GM19099 (cell line): Measurements from ENCODE around the gene OVCH2.
A peak's percentile ranks its signal among the peaks of the same experiment; 100 is the strongest.

Experiments used
- POLR2A ChIP-seq: IDR thresholded peaks from 3 replicates; pipeline ENCODE4 v1.6.1; 2011; ENCODE audit warnings: low read depth; ENCODE audit not compliant: insufficient read length; ENCODE audit errors: extremely low read depth

Gene OVCH2

DNA sequence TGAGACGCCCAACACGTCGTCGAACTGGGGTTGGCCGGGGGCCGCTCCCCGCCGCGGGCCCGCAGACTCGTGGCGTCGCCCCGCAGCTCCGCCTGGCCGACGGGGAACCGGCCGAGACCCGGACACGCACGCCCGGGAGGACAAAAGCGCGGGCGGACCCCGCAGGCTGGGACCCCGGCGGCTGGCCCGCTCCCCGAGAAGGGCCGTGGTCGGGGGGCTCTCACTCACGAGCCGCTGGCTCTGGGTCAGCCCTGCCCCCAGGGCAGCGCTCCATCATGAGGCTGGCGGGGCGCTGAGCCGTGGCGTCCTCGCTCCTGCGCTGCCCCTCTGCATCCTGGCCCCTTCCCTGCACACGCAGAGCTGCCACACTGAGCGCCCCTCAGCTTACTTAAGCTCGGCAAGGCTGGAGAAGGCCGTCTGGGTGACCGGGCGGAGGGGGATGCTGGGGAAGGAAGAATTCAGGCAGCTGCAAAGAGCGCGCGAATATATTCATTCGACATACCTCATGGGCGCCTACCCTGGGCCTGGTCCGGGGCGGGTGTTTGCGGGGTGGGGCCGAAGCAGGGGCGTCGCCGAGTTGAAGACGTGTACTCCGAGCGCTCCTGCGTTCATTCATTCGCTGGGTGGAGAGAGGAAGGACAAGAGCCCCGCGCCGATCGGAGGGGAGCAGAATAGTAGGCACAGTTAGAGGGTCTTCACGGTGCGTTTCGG, 32.4 kb downstream of the OVCH2 start:
- TF ChIP-seq POLR2A: no peak

DNA sequence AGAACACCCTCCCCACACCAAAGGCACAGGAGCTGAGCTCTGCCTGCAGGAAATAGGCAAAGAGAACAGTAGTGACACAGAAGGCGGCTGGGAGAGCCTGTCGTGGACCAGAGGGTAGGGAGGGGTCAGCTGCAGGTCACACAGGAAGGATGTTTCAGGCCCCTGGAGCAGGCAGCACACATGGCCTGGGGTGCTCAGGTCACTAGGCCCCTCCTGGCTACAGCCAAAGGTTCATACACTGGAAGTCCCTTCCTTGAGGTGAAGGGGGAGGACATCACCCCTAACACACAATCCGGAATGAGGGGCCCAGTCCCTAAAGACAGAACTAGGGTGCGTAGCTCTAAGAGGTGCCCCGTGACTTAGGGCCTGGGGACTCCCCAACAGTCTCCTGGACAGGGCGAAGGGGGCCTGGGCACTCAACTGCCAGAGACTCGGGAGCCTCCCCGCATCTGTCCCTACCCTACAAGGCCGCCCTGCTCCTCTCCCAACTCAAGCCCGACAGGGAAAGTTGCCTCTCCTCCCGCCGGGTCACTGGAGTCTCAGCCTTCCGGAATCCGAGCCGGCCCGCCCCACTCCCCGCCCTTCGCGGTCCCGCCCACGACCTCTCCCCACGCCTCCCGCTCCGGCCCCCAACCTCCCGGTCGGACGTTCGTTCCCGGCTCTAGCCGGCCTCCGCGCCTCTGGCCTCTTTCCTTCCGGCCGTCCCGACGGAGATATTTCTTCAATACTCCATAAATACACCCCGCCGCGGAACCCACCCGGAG, 33.1 kb downstream of the OVCH2 start, which contains the start of gene CYB5R2:
Gene CYB5R2 (minus strand): TSS at position 541 of the 764 bp plus-strand sequence. CDS start 675 bp downstream, outside the sequence.
- TF ChIP-seq POLR2A: peak; percentile 36

DNA sequence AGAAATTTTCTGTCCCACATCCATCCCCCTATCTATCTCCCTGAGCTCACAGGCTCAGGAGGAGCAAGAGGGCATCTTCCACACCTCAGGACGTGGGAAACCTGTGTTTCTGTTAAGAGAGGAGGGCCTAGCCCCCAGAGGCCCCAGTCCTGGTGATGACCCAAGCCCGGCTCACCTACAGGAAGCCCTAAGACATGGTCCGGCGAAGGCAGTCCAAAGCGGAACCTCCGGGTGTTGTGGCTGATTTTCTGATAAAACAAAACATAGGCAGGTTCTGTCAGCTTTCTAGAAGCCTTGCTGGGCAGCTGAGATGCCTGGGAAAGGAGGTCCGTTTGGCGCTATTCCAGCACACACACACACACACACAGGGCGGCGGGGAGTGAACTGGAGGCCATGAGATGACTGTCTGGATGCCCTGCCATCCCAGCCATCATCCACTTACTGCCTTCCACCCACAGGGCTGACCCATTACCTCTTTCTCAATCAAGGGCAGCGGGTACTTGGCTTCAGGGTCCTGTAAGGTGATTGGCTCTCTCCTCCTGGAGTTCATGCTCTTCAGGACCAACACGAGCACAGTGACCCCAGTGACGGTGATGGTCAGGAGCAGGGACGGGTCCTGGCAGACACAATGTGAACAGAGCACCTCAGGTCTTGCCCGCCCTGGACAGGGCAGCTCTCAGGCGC, 33.9 kb downstream of the OVCH2 start:
- no peak for TF ChIP-seq POLR2A

DNA sequence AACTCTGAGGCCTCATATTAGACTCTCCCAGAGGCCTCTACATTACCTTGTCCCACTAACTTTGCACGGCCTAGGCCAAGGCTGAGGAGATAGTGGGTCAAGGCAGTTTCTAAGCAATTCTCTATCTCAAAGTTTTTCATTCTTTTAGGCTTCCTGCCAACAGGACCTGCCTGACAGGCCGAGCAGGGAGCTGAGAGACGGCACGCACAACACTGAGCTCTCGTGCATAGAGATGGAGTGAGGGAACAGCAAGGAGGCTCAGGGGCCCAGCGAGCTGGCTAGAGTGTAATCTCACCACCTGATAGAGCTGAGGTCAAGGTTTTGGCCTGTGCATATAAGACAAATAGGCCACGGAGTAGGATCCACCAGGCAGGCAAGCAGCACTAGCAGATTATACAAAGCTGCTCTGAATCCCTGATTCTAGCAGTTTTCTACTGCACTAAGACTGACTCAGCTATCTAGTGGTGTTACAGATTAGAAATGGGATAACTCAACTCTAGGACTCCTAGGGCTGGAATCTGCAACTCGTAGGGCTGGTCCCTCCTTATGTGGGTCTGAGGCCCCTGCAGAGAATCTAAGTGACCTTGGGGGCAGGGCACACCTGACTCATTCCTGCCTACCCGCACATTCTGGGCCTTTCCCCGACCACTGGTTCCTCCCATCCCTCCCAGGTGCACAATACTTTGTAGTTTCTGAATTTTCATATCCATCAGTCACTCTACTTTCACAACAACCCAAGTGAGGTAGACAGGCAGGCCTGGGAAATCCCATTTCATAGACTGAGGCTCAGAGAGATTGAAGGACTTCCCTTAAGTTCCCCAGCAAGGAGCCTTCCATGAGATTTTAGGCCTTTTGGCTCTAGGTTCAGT, 34.7 kb downstream of the OVCH2 start:
- no peak for TF ChIP-seq POLR2A

DNA sequence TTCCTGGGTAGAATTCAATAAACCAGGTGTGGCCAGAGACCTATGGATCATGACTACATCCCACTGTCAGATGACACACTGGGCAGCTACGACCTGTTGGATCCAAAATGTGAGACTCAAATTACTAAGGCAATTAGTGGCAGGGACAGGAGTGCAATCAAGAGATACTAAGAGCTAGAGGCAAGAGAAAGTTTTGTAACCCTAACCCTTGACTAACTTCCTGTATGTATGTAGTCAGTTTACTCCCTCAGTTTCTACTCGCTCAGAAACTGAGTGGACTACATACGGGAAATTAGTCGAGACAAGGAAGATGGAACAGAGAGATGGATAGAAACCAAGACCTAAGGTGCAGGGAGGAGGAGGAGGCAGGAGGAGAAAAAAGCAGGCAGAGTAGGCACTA, 35.6 kb downstream of the OVCH2 start:
- no peak for TF ChIP-seq POLR2A

DNA sequence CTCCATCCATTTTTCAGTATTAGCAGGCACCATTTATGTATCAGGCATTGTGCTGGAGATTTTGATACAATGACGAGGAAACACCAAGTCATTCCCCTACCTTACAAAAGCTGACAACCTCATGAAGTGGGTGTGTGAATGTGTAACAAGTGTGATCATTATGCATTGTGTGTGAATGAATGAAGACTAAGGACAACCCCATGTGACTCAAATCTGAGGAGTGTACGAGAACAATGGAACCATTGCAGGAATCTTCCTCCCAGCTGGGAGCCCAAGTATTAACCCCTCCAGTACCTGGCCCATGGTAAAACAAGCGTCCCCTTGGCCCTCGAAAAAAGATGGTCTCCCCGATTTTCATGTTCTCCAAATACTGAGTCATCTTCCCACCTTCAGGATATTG, 37.4 kb downstream of the OVCH2 start:
- no peak for TF ChIP-seq POLR2A

DNA sequence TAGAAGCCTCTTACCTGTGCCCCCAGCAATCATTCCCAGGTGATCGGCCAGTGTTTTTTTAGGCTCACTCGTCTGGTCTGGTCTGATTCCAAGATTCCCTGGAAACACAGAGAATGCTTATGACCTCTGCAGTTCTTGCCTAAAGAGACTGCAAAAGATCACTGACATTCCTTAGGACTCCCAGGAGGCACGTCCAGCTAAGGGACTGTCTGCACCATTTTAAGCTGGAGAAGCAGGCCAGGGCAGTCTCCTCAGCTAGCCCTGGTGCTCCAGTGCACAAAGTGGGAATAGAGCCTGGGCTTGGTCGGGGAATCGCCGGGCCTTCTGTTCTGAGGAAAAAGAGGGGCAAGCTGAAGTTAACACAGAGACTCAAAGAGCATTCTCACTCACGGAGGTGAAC, 37.8 kb downstream of the OVCH2 start:
- no peak for TF ChIP-seq POLR2A

DNA sequence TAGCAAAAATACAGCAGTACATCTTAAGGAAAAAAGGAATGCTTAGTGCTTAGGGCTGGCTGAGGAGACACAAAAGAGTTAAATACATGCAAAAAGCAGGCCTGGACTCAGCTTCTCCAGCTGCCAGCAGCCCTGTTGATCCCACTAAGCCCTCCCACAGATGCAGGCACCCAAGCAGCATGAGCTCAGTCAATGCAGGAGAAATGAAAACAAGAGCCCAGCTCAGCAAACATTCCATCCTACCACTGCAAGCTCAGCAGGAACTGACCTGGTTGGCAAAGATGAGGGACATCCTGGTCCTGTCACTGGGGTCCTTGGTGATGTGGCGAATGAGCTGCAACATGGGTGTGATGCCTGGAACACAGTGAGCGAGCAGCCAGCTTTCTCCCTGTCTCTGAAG, 38.8 kb downstream of the OVCH2 start:
- no peak for TF ChIP-seq POLR2A

DNA sequence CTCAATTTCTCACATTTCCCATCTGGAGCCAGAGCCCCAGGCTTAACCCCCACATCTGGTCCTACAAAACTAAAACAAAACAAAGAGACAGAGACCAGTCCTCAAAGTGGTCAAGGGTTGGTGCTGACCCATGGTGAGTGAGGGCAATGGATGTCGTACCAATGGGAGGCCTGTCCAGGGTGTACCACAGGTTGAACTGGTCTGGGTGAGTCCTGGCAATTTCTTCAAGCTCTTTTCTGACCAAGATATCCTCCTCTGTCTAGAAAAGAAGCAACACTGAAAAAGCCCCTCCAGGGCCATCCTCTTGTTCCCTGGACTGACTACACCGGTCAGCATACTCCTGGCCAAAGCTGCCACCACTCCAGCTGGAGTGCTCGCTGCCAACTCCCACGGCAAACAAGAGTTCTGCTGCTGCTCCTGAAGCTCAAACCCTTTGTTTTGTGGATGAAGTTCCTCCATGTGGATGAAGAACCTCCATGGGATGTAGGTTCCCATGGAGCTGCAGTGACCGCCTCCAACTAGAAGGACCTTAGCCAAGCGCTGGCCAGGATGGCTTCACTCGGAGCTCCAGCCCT, 39.9 kb downstream of the OVCH2 start:
- no peak for TF ChIP-seq POLR2A

DNA sequence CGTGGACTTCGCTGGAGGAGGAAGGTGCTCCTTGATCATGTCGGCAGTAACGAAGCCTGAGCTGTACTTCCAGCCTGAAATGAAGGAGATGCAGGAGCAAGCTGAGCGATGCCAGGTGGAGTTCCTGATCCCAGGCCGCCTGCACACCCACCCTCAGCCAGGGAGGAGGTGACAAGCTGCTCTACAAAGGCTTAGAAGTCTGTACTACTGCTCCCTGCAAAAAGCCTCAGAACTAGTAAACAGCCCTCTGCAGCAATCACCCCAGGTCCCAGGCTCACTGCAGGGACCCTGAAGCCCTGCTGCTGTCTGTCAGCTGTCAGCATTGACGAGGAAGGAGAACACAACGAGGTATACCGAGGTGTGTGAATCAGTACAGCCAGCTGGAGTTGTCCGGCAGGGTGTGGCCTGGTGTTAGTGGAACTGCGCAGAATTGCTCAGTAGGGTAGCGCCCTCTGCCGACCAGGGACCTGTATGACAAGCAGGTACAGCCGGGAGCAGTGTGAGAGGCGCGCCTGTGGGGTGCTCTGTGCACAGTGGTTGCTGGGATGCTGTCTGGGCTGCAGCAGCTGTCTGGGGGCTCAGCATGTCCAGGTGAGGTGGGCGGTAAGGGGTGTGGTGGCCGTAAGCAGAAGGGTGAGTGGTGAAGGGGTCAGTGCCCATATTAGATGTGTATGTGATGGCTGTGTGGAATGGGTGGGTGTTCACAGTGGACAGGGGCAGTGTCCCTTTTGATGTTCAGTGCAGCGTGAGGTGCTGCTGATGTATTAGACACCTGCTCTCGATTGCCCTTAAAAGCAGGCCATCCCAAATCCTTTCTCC, 40.6 kb downstream of the OVCH2 start:
- TF ChIP-seq POLR2A: no peak

DNA sequence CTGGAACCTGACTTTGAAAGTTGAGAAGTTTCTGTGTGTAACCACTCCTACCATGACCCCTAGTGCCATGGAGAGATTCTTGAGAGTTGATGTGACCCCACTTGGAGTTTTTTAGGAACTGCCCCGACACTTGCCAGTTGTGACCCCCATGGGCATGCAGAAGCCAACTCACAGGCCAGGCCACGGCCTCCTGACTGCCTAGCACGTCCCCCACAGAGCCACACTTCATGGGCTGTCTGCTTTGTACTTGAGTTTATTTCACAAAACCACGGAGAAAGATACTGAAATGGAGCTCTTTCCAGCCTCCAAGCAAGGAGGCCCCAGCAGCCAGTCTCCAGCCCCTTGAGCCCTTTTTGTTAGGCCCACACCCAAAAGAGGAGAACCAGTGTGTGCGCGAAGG, 41.4 kb downstream of the OVCH2 start:
- TF ChIP-seq POLR2A: no peak

DNA sequence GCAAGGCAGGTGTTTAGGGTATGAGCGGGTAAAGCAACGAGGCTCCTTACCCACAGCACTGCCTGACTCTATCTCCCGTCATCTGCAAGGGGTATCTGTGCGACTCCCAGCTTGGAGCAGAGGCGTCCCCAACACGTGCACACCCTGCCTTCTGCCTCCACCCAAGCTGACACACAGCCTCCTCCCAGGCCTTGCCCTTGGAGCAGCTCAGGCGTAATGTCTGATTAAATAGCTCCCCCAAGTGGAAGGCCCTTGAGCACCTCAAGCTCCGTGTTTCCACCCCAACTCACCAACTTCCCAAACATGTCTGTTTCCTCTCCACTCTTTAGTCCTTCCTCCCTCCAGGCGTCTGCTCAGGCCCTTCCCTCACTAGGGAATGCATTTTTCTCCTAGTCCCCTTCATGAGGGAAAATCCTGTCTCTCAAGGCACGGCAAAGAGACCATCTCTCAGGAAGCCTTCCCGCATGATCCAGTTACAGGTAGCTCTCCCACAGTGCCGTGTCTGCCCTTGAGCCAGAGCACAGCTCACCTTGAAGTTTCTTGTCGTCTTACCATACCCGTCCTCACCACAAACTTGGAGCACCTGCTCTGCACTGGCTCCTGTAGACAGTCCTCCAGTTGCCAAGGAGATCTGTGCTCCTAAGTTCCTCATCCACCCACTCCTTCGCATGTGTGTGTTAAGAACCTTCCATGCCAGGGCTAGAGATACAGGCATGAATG, 48.8 kb downstream of the OVCH2 start:
- no peak for TF ChIP-seq POLR2A

DNA sequence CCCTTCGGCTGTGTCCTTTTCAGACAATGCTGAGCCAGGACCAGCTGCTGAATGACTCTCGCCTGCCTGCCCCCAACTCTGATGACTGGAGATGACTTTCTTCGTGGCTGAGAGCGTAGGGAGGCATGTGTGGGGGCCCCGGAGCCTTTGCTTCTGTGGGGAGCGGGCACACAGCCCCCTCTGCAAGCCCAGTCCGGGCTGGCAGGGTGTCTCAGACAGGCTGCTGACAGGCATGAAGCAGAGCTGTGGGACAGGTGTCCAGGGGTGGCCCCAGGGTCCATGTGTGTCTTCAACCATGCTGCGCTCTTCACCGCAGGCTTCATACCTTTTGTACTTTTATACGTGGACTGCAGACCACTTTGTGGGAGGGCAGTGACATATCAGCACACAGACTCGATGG, 49.6 kb downstream of the OVCH2 start:
- no peak for TF ChIP-seq POLR2A
